Measurements from ENCODE around the gene ETV5. TPM values are rescaled to one million over a fixed set of nuclear protein-coding genes. Genes with fewer than 3 reads are reported as not detected.

ETV5 gene
- total and polyA plus RNA-seq, 9 of the 15 experiments (the other 6 are each of a cell fraction or from before 2014, with no cell fraction given): 9.2 to 25.9 (median 15.9) TPM

GRCh38 chr3:186108941-186109865 lies at the start of gene ETV5 (continued):
- TF ChIP-seq ZNF639 (CRISPR knock-in tag; conservative IDR thresholded peaks at IDR 0.05 in 1 of 2, IDR thresholded peaks at IDR 0.05 in 1 of 2) (no peak; a peak in 1 of 4 replicates), MCM3 (IDR thresholded peaks at IDR 0.05) (no peak), ZNF316 (IDR thresholded peaks at IDR 0.05) (peak; percentile 68), AFF1 (IDR thresholded peaks at IDR 0.05; ENCODE audit: low read depth in 1 of 2, partially characterized antibody in 2 of 2) (peak in 1 of 2 experiments; percentile 47), PBX2 (CRISPR knock-in tag; IDR thresholded peaks at IDR 0.05; ENCODE audit: low read depth) (peak; percentile 91), PBX2 (tag; conservative IDR thresholded peaks at IDR 0.05; ENCODE audit: low read depth) (peak; percentile 97), SPI1 (IDR thresholded peaks at IDR 0.05; ENCODE audit: borderline replicate concordance, low read depth, low read length) (peak; percentile 75), PHF8 (IDR thresholded peaks at IDR 0.05; ENCODE audit: borderline replicate concordance, low read length) (peak; percentile 58), XRCC3 (IDR thresholded peaks at IDR 0.05) (no peak), ZNF583 (CRISPR knock-in tag; IDR thresholded peaks at IDR 0.05) (no peak), MECOM (CRISPR knock-in tag; IDR thresholded peaks at IDR 0.05) (no peak), TCF7L2 (IDR thresholded peaks at IDR 0.05; ENCODE audit: low read depth, low read length) (no peak)
- TF ChIP-seq, protein P1, sequence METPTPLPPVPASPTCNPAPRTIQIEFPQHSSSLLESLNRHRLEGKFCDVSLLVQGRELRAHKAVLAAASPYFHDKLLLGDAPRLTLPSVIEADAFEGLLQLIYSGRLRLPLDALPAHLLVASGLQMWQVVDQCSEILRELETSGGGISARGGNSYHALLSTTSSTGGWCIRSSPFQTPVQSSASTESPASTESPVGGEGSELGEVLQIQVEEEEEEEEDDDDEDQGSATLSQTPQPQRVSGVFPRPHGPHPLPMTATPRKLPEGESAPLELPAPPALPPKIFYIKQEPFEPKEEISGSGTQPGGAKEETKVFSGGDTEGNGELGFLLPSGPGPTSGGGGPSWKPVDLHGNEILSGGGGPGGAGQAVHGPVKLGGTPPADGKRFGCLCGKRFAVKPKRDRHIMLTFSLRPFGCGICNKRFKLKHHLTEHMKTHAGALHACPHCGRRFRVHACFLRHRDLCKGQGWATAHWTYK (CRISPR knock-in tag; IDR thresholded peaks at IDR 0.05): no peak
- TF ChIP-seq, protein P2, sequence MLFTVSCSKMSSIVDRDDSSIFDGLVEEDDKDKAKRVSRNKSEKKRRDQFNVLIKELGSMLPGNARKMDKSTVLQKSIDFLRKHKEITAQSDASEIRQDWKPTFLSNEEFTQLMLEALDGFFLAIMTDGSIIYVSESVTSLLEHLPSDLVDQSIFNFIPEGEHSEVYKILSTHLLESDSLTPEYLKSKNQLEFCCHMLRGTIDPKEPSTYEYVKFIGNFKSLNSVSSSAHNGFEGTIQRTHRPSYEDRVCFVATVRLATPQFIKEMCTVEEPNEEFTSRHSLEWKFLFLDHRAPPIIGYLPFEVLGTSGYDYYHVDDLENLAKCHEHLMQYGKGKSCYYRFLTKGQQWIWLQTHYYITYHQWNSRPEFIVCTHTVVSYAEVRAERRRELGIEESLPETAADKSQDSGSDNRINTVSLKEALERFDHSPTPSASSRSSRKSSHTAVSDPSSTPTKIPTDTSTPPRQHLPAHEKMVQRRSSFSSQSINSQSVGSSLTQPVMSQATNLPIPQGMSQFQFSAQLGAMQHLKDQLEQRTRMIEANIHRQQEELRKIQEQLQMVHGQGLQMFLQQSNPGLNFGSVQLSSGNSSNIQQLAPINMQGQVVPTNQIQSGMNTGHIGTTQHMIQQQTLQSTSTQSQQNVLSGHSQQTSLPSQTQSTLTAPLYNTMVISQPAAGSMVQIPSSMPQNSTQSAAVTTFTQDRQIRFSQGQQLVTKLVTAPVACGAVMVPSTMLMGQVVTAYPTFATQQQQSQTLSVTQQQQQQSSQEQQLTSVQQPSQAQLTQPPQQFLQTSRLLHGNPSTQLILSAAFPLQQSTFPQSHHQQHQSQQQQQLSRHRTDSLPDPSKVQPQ (CRISPR knock-in tag; IDR thresholded peaks at IDR 0.05; ENCODE audit: borderline replicate concordance): no peak

All from K562 (cell line).